ENCODE results near the gene EGFL7.
A peak's percentile ranks its signal among the peaks of the same experiment; 100 is the strongest.
"Not testable (repeated sequence)": the region's sequence is repeated elsewhere in the genome, so short reads cannot be mapped to it uniquely, and the experiment has no call there.

The EGFL7 gene

GRCh38 chr9:136711219-136711648 lies 48.5 kb downstream of the EGFL7 start:
- H3K9ac ChIP-seq (ENCODE audit: low read depth, low read length); H3K27ac ChIP-seq (ENCODE audit: low read depth, low read length); H3K36me3 ChIP-seq (ENCODE audit: control insufficient read depth, insufficient read depth, low read length); H3K4me1 ChIP-seq (ENCODE audit: control insufficient read depth, insufficient read depth, low read length); H3K9me3 ChIP-seq (ENCODE audit: control insufficient read depth, insufficient read depth, low read length): not testable (repeated sequence)
- peak overlapping the region; percentile 90 for H3K4me3 ChIP-seq (ENCODE audit: low read depth, low read length)
- 0 out of 2 replicates have a peak, but pooled peaks cover 13% of the 10 kb centered on the region for H3K27me3 ChIP-seq (ENCODE audit: control insufficient read depth, insufficient read depth, low read length)

GRCh38 chr9:136711751-136712689 lies 49.3 kb downstream of the EGFL7 start, which contains the start of gene DIPK1B:
TSS of gene DIPK1B (plus strand) at chr9:136712572. CDS start at chr9:136712666, 94 bp downstream.
- peak within 1 kb of the TSS; percentile 55 for H3K27ac ChIP-seq (ENCODE audit: low read depth, low read length)

GRCh38 chr9:136712690-136713544 lies 50.2 kb downstream of the EGFL7 start:
- peak overlapping the region; percentile 79 for H3K4me3 ChIP-seq (ENCODE audit: low read depth, low read length)
- H3K36me3 ChIP-seq (ENCODE audit: control insufficient read depth, insufficient read depth, low read length) = no peaks in the 10 kb centered on the region
- peaks cover 7% of the 10 kb centered on the region; the same call in 1 of the 2 replicates for H3K4me1 ChIP-seq (ENCODE audit: control insufficient read depth, insufficient read depth, low read length)
- H3K9ac ChIP-seq (ENCODE audit: low read depth, low read length) = peak overlapping the region; percentile 56; the same call in 1 of the 2 replicates
- H3K27me3 ChIP-seq (ENCODE audit: control insufficient read depth, insufficient read depth, low read length) = 0 out of 2 replicates have a peak, but pooled peaks cover 13% of the 10 kb centered on the region
- no peaks in the 10 kb centered on the region for H3K9me3 ChIP-seq (ENCODE audit: control insufficient read depth, insufficient read depth, low read length)
- H3K27ac ChIP-seq (ENCODE audit: low read depth, low read length) = peak overlapping the region; percentile 55

More at GRCh38 chr9:136711751-136712689, 49.3 kb downstream of the EGFL7 start, which contains the start of gene DIPK1B:
- Histone ChIP-seq H3K9me3 (ENCODE audit: control insufficient read depth, insufficient read depth, low read length) (no peaks in the 10 kb centered on the region), H3K27me3 (ENCODE audit: control insufficient read depth, insufficient read depth, low read length) (0 out of 2 replicates have a peak, but pooled peaks cover 13% of the 10 kb centered on the region), H3K4me1 (ENCODE audit: control insufficient read depth, insufficient read depth, low read length) (peaks cover 7% of the 10 kb centered on the region; the same call in 1 of the 2 replicates), H3K9ac (ENCODE audit: low read depth, low read length) (peak within 1 kb of the TSS; percentile 56; the same call in 1 of the 2 replicates), H3K4me3 (ENCODE audit: low read depth, low read length) (peak within 1 kb of the TSS; percentile 90), H3K36me3 (ENCODE audit: control insufficient read depth, insufficient read depth, low read length) (no peaks in the 10 kb centered on the region)

- H3K27me3 ChIP-seq (ENCODE audit: control insufficient read depth, insufficient read depth, low read length) = 0 out of 2 replicates have a peak, but pooled peaks cover 13% of the 10 kb centered on the region
- no peaks in the 10 kb centered on the region for H3K36me3 ChIP-seq (ENCODE audit: control insufficient read depth, insufficient read depth, low read length)
- 0 out of 2 replicates have a peak overlapping the region, but pooled peaks have one; percentile 56 for H3K9ac ChIP-seq (ENCODE audit: low read depth, low read length)
- H3K27ac ChIP-seq (ENCODE audit: low read depth, low read length) = no peak overlapping the region
- no peaks in the 10 kb centered on the region for H3K9me3 ChIP-seq (ENCODE audit: control insufficient read depth, insufficient read depth, low read length)
- H3K4me1 ChIP-seq (ENCODE audit: control insufficient read depth, insufficient read depth, low read length) = peaks cover 7% of the 10 kb centered on the region; the same call in 1 of the 2 replicates
- peak overlapping the region; percentile 79 for H3K4me3 ChIP-seq (ENCODE audit: low read depth, low read length)
Observed at GRCh38 chr9:136713550-136713949, 50.8 kb downstream of the EGFL7 start.

GRCh38 chr9:136714096-136714892 lies 51.6 kb downstream of the EGFL7 start:
- H3K36me3 ChIP-seq (ENCODE audit: control insufficient read depth, insufficient read depth, low read length) = no peaks in the 10 kb centered on the region
- H3K4me1 ChIP-seq (ENCODE audit: control insufficient read depth, insufficient read depth, low read length) = peaks cover 7% of the 10 kb centered on the region; the same call in 1 of the 2 replicates
- 0 out of 2 replicates have a peak, but pooled peaks cover 13% of the 10 kb centered on the region for H3K27me3 ChIP-seq (ENCODE audit: control insufficient read depth, insufficient read depth, low read length)
- H3K27ac ChIP-seq (ENCODE audit: low read depth, low read length) = no peak overlapping the region
- no peak overlapping the region for H3K9ac ChIP-seq (ENCODE audit: low read depth, low read length)
- H3K9me3 ChIP-seq (ENCODE audit: control insufficient read depth, insufficient read depth, low read length) = no peaks in the 10 kb centered on the region
- 0 out of 2 replicates have a peak overlapping the region, but pooled peaks have one; percentile 79 for H3K4me3 ChIP-seq (ENCODE audit: low read depth, low read length)

- H3K9ac ChIP-seq (ENCODE audit: low read depth, low read length) = no peak overlapping the region
- no peak overlapping the region for H3K4me3 ChIP-seq (ENCODE audit: low read depth, low read length)
- no peak overlapping the region for H3K27ac ChIP-seq (ENCODE audit: low read depth, low read length)
- H3K27me3 ChIP-seq (ENCODE audit: control insufficient read depth, insufficient read depth, low read length) = 0 out of 2 replicates have a peak, but pooled peaks cover 13% of the 10 kb centered on the region
- no peaks in the 10 kb centered on the region for H3K36me3 ChIP-seq (ENCODE audit: control insufficient read depth, insufficient read depth, low read length)
- no peaks in the 10 kb centered on the region for H3K9me3 ChIP-seq (ENCODE audit: control insufficient read depth, insufficient read depth, low read length)
- peaks cover 7% of the 10 kb centered on the region; the same call in 1 of the 2 replicates for H3K4me1 ChIP-seq (ENCODE audit: control insufficient read depth, insufficient read depth, low read length)
Observed at GRCh38 chr9:136714893-136715274, 52.2 kb downstream of the EGFL7 start.

- Histone ChIP-seq H3K4me1 (ENCODE audit: control insufficient read depth, insufficient read depth, low read length) (peaks cover 13% of the 10 kb centered on the region; the same call in 1 of the 2 replicates), H3K9me3 (ENCODE audit: control insufficient read depth, insufficient read depth, low read length) (no peaks in the 10 kb centered on the region), H3K27me3 (ENCODE audit: control insufficient read depth, insufficient read depth, low read length) (no peaks in the 10 kb centered on the region), H3K27ac (ENCODE audit: low read depth, low read length) (no peak overlapping the region), H3K36me3 (ENCODE audit: control insufficient read depth, insufficient read depth, low read length) (0 out of 2 replicates have a peak, but pooled peaks cover 6% of the 10 kb centered on the region), H3K9ac (ENCODE audit: low read depth, low read length) (no peak overlapping the region; the same call in 1 of the 2 replicates), H3K4me3 (ENCODE audit: low read depth, low read length) (no peak overlapping the region)
Observed at GRCh38 chr9:136717399-136717798, 54.7 kb downstream of the EGFL7 start.

GRCh38 chr9:136718345-136719194 lies 55.9 kb downstream of the EGFL7 start:
- Histone ChIP-seq H3K9ac (ENCODE audit: low read depth, low read length) (no peak overlapping the region), H3K4me3 (ENCODE audit: low read depth, low read length) (no peak overlapping the region), H3K27me3 (ENCODE audit: control insufficient read depth, insufficient read depth, low read length) (no peaks in the 10 kb centered on the region), H3K9me3 (ENCODE audit: control insufficient read depth, insufficient read depth, low read length) (no peaks in the 10 kb centered on the region), H3K36me3 (ENCODE audit: control insufficient read depth, insufficient read depth, low read length) (peaks cover 18% of the 10 kb centered on the region), H3K4me1 (ENCODE audit: control insufficient read depth, insufficient read depth, low read length) (peaks cover 8% of the 10 kb centered on the region; the same call in 1 of the 2 replicates), H3K27ac (ENCODE audit: low read depth, low read length) (no peak overlapping the region)

GRCh38 chr9:136719195-136719880 lies 56.6 kb downstream of the EGFL7 start:
- Histone ChIP-seq H3K4me3 (ENCODE audit: low read depth, low read length) (no peak overlapping the region), H3K27me3 (ENCODE audit: control insufficient read depth, insufficient read depth, low read length) (no peaks in the 10 kb centered on the region), H3K9me3 (ENCODE audit: control insufficient read depth, insufficient read depth, low read length) (no peaks in the 10 kb centered on the region), H3K36me3 (ENCODE audit: control insufficient read depth, insufficient read depth, low read length) (peaks cover 26% of the 10 kb centered on the region), H3K9ac (ENCODE audit: low read depth, low read length) (no peak overlapping the region), H3K4me1 (ENCODE audit: control insufficient read depth, insufficient read depth, low read length) (peaks cover 5% of the 10 kb centered on the region; the same call in 1 of the 2 replicates), H3K27ac (ENCODE audit: low read depth, low read length) (no peak overlapping the region)

All from HUES48 (cell line).